Activated CD8-positive, alpha-beta memory T cell treated with anti-CD3 and anti-CD28 coated beads, Interleukin-2, amount 50 U/mL, for 48 hours (primary cell): ENCODE data around the gene C15orf40.
"Not testable (repeated sequence)": the region's sequence is repeated elsewhere in the genome, so short reads cannot be mapped to it uniquely, and the experiment has no call there.

Experiments
- DNase-seq: peaks from one replicate; pipeline ENCODE4 v3.0.0-alpha.2; 2020

The C15orf40 gene

DNA sequence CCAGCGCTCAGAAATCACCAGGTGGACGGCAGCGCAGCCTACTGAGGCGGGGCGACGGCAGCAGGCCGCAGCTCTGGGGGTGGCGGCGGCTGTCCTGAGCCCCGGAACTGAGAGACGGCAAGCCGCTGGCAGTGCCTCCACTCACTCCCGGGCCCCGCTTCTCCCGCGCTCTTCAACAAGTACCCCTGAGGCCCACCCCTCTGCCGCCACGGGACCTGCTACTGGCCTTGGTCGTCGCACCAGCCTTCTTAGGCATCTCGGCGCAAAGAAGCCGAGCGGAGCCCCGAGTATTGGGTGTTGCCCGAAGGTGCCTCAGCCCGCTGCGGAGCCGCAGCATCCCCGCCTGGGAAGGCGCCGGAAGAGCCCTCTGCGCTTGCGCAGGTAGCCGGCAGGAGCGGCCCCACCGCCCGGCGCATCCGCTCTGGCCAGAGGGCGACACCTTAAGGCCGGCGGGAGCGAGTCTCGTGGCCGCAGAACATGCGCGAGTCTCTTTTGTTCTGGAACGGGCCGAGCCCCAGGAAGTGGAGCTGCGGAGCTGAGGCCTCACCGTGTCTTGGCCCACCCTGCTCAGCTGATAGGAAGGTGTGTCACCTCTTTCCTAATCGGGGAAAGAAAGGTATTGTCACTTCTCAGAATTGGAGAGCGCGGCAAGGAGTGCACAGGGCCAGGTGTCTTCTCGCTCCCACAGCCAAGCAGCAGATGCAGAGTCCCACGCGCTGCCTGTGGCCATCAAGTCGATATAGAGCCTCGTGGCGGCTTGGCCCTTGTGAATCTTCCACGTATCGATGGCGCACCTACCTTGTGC is at the start of gene C15orf40:
Gene C15orf40 (minus strand): TSS at position 369 of the 805 bp plus-strand sequence. CDS start 32 bp downstream, at position 337.
- DNase-seq: peak; percentile 93

DNA sequence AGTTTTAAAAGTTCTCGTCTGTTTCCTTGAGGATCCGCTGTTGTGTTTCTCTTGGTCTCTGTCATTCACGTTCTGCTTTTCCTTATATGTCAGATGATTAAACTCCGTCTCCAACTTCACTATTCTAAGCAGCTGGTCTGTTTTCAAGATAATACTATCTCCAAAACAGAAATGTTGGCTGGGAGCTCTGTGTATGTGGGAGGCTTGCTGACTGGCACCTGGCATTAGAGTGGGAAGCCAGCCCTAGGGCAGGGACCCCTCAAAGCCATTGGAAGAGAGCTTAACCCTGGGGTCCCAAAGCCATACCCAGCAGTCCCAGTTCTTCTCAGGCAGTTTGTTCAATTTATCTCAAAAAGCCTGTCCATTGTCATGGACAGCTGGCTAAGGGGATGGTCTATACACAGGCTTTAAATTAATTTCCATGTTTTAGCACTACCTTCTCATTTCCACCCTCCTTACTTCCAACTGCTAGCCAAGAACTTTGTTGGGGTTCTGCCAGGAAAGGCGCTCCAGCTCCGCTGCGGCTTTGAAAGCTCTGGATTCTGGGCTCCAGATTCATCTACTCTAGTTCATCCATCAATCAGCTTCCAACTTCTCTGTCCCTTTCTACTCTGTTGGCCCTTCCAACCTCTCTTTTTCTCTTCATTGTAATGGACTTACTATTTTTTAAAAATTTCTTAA is 46.4 kb upstream of the C15orf40 start:
- DNase-seq: no peak

DNA sequence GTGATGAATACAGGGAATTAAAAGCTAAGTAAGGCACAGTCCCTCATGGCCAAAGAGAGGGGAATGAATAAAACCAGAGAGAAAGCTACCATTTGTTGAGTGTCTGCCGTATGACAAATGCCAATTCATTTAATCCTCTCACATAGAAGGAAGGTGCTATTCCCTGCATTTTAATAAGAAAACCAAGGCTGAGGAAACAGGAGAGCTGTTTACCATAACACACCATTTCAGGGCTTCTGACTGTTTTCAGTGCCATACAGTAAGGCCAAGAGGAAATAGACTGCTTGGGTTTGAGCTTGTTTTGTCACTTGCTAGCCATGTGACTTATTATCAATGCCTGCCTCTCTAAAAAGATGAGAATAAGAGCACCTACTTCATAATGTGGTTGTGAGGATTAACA is 45.6 kb upstream of the C15orf40 start:
- DNase-seq: no peak

DNA sequence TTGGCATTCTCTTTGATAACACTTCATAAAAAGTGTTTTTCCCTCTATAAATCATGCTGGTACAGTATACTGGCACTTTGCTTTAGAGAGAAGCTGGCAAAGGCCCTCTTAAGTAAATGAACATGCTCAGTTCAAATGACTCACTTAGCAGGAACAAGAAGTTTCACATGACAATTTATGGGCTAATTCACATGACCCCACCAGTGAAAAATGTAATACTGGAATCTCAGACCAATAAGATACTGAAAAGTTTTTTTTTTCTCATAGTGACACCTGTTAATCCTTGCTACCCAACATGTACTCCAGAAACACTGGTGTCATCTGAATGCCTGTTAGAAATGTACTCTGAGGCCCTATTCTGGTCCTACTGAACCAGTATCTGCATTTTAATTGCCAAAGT is 41.7 kb upstream of the C15orf40 start:
- DNase-seq: no peak

DNA sequence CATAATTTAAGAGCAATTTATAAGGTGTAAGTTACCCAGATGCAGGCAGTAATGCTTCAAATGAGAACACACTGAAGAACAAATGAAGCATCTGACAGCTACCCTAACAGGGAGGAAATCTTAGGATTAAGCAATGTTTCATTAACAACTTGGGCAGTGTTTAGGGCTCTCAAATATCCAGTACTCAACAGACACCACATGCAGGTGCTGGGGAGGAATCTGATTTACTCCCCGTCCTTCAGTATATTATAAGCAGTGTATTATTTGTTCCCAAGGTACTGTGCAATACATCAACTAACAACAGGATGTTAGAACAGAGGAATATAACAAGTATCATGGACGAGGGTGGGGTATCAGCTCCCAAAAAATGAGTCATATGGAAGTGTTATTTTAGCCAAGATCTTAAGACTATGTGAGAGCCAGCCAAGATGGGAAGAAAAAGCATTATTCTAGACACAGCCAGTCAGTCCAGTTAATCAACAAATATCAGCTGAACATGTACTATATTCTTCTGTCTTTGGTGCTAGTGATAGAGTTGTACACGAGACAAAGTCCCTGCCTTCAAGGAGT is 35.2 kb upstream of the C15orf40 start:
- DNase-seq: no peak

DNA sequence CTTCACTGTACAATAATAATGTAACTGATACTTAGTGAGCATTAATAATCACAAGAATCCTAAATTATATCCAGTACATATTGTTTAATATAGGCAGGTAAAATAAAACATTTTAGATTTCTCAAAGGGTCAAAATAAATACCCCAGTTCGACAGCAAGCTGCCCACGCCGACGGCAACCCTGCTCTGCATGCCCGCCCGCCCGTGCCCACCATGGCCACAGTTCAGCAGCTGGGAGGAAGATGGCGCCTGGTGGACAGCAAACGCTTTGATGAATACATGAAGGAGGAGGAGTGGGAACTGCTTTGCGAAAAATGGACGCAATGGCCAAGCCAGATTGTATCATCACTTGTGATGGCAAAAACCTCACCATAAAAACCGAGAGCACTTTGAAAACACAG is 32.7 kb upstream of the C15orf40 start:
- no peak for DNase-seq

DNA sequence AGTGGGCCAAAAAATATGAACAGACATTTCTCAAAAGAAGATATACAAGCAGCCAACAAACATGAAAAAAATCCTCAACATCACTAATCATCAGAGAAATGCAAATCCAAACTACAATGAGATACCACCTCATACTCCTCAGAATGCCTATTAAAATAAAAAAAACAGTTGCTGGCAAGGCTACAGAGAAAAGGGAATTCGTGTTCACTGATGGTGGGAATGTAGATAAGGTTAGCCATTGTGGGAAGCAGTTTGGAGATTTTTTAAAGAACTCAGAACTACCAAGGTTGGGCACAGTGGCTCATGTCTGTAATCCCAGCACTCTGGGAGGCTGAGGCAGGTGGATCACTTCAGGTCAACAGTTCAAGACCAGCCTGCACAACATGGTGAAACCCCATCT is 27.8 kb upstream of the C15orf40 start:
- DNase-seq: no peak

DNA sequence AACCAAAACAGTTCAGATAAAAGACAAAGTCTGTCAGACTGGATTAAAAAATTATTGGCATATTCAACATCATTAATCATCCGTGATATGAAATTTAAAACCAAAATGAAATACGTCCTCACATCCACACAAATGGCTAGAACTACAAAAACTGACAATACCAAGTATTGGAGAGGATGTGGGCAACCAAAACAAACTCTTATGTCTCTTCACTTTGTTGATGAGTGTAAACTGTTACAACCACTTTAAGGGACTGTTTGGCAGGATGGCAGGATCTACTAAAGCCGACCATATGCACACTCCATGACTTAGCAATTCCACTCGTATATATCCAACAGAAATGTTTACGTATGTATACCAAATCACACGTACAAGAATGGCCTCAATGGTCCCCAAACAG is 24.8 kb upstream of the C15orf40 start:
- DNase-seq: no peak

DNA sequence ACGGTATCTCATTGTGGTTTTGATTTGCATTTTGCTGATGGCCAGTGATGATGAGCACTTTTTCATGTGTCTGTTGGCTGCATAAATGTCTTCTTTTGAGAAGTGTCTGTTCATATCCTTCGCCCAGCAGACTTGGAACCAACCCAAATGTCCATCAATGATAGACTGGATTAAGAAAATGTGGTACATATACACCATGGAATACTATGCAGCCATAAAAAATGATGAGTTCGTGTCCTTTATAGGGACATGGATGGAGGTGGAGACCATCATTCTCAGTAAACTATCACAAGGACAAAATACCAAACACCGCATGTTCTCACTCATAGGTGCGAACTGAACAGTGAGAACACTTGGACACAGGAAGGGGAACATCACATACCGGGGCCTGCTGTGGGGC is 19.8 kb upstream of the C15orf40 start:
- not testable (repeated sequence) for DNase-seq

DNA sequence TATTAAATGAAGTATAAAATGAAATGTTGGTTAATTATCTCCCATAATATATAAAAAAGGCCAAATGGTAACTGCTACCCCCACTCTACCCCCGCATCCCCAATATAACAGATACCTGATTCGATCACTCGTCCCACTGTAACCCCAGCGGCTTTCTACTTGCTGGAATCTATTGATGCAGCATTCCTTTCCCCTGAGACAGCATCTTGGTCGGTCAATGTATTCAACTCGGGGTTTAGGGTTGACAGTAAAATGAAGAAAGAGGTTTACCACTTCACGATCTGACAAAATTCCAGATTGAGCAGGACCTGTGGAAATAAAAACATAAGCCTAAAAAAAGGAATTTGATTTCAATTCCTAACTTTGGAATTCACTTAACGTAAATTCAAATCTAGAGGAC is 18.6 kb upstream of the C15orf40 start:
- DNase-seq: no peak

DNA sequence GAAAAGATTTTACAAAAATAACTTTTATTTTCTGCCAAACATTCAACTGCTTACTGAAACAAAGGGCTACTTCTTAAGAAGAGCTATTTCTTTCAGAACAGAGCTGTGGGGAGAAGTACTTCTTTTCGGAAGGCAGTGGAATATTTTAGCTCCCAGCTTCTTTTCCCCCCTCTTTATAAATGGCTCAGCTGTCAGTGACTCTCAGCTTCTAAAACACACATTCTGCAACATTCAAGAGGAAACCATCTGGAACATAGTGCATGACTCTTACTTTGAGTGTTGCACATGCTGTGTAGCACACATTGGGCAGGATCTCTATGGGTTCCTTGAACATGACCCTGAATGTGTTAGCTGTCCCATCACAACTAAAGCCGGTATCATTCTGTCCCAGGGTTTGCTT is 7.0 kb upstream of the C15orf40 start:
- no peak for DNase-seq

DNA sequence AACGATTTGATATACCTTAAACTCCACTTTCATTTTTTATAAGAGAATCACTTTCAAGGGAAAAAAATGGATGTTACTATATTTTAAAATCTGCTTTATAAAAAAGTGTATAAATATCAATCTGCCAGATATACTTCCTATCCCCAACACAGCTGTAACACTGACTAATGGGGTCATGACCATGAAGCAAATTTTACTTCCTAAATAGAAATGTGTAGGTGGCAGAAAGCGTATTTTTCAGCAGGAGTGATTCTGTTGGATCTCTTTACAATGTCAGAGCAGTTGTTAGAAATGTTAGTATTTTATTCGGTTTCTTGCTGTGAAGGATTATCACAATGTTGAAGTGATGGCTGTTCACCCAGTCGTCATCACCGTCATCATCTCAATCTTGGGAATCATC is 5.5 kb upstream of the C15orf40 start:
- no peak for DNase-seq

DNA sequence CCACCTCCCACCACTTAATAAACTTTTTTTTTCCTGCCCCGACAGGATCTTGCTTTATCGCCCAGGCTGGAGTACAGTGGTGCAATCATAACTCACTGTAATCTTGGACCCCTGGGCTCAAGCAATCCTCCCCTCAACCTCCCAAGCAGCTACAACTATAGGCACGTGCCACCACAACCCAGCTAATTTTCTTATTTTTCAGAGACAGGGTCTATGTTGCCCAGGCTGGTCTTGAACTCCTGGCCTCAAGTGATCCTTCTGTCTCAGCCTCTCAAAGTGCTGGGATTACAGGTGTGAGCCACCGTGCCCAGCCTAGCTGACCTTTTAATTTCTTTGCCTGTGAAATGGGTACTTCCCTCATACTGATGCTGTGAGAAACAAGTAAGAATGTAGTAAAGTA is 3.9 kb upstream of the C15orf40 start:
- DNase-seq: no peak

DNA sequence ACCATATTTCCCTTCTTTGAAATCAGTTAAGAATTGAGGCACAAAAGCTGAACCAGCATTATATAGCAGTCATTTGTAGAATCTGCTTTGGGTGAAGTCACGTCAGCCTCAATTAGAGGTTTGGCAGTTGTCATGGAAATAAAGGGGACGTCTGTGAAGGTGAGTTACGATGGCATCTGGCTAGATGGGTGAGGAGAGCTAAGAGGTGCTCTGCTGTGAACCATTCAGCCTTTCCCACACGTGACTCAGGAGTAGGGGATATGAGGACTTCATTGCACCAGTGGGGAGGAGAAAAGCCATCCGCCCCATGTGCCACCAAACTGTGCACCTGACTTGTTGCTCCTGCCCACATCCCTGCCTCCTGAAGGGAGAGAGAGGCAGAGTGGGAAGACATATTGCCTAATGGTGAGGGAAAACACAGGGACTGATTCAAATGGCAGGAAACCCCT is 2.8 kb upstream of the C15orf40 start:
- no peak for DNase-seq

DNA sequence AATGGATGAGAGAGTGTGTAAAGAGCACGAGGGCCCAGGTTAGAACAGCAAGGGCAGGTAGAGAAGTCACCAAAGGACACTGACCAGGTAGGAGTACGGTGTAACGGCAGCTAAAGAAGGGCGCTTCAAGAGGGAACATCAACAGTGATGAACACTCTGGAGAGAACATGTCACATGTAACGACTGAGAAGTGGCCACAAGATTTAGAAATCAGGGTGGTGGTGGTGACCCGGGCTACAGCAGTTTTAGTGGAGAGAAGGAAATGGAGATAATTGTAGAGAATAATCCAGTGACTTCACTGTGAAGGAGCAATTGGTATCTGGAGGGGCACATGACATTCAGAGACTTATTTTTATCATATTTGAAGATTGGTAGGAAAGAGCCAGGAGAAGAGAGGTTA is 1.2 kb upstream of the C15orf40 start:
- no peak for DNase-seq

DNA sequence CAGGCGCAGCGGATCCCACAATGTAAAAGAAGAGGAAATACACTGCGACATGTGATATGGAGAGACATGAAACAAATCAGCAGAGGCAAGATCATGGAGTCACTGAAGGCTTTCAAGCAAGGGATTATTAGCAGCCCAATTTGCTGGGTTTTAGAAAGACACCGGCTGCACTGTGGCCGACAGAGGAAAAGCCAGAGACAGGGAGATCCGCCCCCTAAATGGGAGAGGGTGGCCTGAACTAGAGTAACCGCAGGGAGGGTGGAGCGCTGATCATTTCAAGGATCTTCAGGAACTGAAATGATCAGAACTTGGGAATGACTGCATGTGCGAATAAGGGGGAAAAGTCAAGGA is 612 bp upstream of the C15orf40 start:
- DNase-seq: no peak

DNA sequence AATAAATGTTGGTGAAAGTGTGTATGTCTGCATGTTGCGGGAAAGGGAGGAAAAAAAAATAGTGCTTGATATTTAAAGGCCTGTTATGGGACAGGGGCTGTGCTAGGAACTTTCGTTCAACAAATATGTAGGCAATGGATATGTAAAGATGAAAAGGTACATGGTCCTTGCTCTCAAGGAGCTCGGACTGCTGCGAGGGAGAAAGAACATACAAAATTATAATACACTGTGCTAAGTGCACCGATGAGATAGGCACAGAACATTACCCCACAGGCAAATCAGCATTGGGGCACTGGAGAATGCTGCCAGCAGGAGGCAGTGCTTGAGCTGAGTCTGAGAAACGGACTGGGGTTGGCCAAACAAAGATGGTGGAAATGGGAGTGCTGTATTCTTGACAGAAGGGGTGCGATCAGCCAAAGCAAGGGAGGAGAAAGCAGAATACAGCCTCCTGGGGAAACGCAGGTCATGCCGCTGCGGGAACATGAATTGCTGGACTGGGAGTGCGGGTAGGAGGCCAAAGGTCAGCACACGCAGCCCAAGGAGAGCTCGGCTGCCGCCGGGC is 649 bp downstream of the C15orf40 start:
- DNase-seq: peak; percentile 84

DNA sequence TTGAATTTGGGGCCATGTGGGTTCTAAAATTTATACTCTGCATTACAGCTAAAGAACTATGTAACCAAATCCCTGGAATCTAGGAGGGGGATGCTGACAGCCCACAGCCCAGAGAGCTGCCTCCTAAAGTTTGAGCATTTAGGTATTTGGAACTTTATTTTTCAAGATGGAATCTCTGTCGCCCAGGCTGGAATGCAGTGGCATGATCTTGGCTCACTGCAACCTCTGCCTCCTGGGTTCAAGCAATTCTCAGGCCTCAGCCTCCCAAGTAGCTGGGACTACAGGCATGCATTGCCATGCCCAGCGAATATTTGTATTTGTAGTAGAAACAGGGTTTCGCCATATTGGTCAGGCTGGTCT is 10.8 kb downstream of the C15orf40 start:
- not testable (repeated sequence) for DNase-seq

DNA sequence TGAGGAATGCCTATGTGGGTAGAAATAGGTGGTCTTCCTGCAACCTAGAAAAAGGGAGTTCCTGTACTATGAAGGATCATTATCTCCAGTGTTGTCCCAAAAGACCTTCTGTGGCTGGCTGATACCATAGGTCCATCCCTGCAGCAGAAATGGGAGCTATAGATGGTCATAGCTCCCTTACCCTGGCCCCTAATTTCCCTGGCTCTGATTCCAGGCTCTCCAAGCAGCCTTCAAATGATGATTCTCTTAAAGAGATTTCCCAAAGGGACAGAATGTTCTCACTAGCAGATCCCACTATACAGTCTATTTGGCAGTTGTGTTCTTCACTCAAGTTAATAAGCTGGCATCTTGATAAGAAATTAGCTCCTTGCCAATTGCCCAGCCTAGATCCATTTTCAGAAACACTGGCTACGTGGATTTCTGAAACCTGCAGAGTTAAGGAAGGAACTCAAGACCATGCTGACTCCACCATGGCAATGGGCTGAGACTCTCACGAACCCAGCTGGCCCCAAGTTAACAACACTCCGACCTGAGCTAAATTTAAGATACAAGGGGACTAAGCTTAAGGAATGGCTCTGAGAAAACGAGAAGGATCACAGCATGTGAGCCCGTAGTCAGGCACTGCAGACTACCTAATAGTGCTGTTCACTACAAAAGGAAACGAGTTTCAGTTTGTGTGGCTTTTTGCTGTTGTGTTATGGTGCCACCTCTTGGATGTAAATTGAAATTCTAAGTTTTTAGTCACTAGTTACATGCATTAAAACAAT is 11.4 kb downstream of the C15orf40 start:
- DNase-seq: no peak

DNA sequence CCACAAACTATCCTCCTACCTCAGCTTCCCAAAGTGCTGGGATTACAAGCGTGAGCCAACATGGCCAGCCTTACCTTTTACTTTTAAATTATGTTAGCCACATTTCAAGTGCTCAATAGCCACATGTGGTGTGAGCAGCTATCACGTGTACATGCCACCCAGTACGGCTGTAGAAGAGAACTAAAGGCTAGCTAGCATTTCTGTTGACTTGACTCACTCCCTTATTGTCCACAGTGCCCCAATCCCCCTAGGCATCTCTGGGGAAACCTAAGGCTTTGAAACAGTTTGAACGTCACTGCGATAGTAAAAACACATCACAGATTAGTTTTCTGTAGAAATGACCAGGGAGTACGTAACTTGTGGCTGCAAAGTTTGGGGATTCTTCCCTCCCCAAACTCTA is 12.0 kb downstream of the C15orf40 start:
- no peak for DNase-seq

DNA sequence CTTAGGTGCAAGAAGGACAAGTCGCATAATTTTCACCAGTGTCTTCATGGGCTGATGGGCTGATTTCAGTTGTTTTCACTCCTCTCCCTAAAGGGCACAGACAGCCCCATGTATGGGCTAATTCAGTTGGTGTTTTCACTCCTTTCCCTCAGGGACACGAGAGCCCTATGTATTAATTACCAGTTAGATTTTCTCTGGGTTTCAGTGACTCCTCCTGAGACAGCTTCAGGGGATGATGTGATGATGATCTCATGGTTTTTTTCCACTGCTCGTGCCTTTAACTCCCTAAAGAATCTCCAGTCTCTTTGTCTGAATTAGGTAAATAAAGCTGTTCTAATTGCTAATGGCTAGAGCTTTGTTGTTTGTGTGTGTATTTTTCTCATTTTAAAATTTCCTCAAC is 15.5 kb downstream of the C15orf40 start:
- DNase-seq: no peak

DNA sequence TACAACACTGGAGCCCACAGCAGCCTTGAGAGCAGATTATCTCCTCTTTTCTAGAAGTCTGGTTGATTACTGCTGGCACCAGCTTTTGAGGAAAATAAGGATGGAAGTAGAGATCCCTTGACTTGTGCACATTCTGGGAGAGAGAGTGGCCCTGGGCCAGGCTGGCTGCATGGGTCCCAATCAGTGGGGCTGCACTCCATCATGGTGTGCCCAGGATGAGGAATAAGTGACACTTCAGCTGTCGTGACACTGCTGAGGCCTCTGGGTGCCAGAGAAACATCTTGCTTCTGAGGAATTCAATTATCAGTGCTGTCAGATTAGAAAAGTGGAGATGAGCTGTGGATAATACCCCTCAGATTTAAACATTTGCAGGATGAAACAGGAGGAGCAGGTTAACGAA is 16.4 kb downstream of the C15orf40 start:
- no peak for DNase-seq

DNA sequence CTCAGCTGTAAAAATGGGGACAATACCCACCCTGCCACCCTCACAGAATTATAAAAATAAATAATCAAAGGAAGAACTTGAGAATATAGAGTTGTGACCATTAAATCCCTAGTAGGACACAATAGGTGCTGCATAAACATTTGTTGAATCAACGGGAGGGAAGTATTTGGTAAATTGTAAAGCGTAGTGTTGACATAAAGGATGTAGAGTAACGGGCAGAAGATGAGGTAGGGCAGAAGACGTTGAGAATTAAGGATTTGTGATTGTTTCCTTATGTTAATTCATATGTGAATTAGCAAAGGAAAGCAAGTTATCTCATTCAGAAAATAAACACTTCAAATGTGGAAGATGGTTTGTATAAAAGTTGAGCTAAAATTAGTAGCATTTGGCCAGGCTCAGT is 18.3 kb downstream of the C15orf40 start:
- DNase-seq: no peak
